Measurements from ENCODE around the gene COA1. TPM values are rescaled to one million over a fixed set of nuclear protein-coding genes. Genes with fewer than 3 reads are reported as not detected.

COA1 gene
- total and polyA plus RNA-seq, 2 experiments from 2014 or later: 53.4 to 59.5 TPM

DNA sequence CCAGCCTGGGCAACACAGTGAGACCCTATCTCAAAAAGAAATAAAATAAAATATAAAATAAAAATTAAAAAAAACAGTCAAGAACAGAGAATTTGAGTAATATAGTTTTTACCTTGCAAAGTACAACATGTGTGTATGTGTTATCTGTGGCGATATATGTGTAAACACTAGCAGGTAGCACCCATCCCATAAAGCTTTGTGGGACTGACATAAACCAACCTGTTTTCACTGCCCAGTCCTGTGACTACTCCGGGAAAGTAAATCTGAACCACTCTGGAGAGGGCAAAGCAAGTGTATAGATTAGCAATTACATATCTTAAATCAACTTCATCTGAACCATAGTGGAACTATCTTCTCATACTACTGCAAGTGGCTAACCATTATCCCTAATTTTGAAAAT, 72.3 kb downstream of the COA1 start:
- no peaks in the 10 kb centered on the region for H3K9me3 ChIP-seq (ENCODE audit: low read depth)
- no peak overlapping the region for H3K4me2 ChIP-seq (ENCODE audit: unreplicated experiment)
- H3K9me2 ChIP-seq (ENCODE audit: insufficient read depth): no peaks in the 10 kb centered on the region
- WGBS, 2 experiments (ENCODE audit: low coverage in 1 of 2, low lambda C conversion rate in 2 of 2, missing lambda C conversion rate in 2 of 2): 94 to 100% methylated on average over 2 of the region's 2 CpGs
- H3K9ac ChIP-seq: no peak overlapping the region
- H2AFZ ChIP-seq: no peak overlapping the region
- no peaks in the 10 kb centered on the region for H4K20me1 ChIP-seq (ENCODE audit: insufficient read depth)
- no peaks in the 10 kb centered on the region for H3K36me3 ChIP-seq (ENCODE audit: low read depth)
- H3K4me1 ChIP-seq (ENCODE audit: insufficient read depth): peaks cover 24% of the 10 kb centered on the region
- H3F3A ChIP-seq (ENCODE audit: insufficient read depth): peaks cover 34% of the 10 kb centered on the region
- no peak overlapping the region for H3K4me3 ChIP-seq
- no peak for TF ChIP-seq EZH2 (IDR thresholded peaks at IDR 0.05; ENCODE audit: insufficient read depth, poor library complexity, severe bottlenecking)
- no peak for TF ChIP-seq EZH2phosphoT487 (IDR thresholded peaks at IDR 0.05; ENCODE audit: insufficient read depth, low read depth)
- no peaks in the 10 kb centered on the region for H3K27me3 ChIP-seq (replicated peaks; ENCODE audit: insufficient read depth)
- peak overlapping the region; percentile 30; the same call in 1 of the 2 replicates for H3K27ac ChIP-seq
- in situ Hi-C loops (cut with MboI): no loop called here
- no peak for DNase-seq
- H3K79me2 ChIP-seq (ENCODE audit: insufficient read depth): peaks cover 77% of the 10 kb centered on the region

DNA sequence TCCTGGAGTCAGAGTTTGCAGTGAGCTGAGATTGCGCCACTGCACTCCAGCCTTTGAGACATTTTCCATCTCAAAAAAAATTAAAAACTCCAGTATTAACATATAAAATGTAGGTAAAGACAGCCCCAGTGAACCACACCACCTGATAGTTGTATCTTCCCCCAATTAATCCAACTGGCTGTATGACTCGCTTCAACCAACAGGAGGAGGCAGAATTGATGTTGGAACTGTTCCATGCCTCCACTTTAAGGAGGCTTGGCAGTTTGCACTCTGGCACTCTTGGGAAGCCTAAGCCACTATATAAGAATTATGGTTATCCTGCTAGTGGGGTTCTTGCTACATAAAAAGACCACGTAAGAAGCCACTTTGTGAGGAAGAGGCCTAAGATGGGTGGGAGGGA, 73.7 kb downstream of the COA1 start:
- H3K9ac ChIP-seq: no peak overlapping the region
- peaks cover 42% of the 10 kb centered on the region for H3F3A ChIP-seq (ENCODE audit: insufficient read depth)
- TF ChIP-seq EZH2phosphoT487 (IDR thresholded peaks at IDR 0.05; ENCODE audit: insufficient read depth, low read depth): no peak
- no peak for TF ChIP-seq EZH2 (IDR thresholded peaks at IDR 0.05; ENCODE audit: insufficient read depth, poor library complexity, severe bottlenecking)
- no peaks in the 10 kb centered on the region for H3K36me3 ChIP-seq (ENCODE audit: low read depth)
- H3K27ac ChIP-seq: no peak overlapping the region
- H2AFZ ChIP-seq: no peak overlapping the region
- 94 to 97% methylated on average over 3 of the region's 3 CpGs for WGBS, 2 experiments (ENCODE audit: low coverage in 1 of 2, low lambda C conversion rate in 2 of 2, missing lambda C conversion rate in 2 of 2)
- in situ Hi-C loops (cut with MboI): no loop called here
- H3K4me2 ChIP-seq (ENCODE audit: unreplicated experiment): no peak overlapping the region
- no peak overlapping the region for H3K4me3 ChIP-seq
- peaks cover 73% of the 10 kb centered on the region for H3K79me2 ChIP-seq (ENCODE audit: insufficient read depth)
- peaks cover 33% of the 10 kb centered on the region for H3K4me1 ChIP-seq (ENCODE audit: insufficient read depth)
- no peak for DNase-seq
- no peaks in the 10 kb centered on the region for H4K20me1 ChIP-seq (ENCODE audit: insufficient read depth)
- H3K9me3 ChIP-seq (ENCODE audit: low read depth): no peaks in the 10 kb centered on the region
- H3K9me2 ChIP-seq (ENCODE audit: insufficient read depth): no peaks in the 10 kb centered on the region
- no peaks in the 10 kb centered on the region for H3K27me3 ChIP-seq (replicated peaks; ENCODE audit: insufficient read depth)

DNA sequence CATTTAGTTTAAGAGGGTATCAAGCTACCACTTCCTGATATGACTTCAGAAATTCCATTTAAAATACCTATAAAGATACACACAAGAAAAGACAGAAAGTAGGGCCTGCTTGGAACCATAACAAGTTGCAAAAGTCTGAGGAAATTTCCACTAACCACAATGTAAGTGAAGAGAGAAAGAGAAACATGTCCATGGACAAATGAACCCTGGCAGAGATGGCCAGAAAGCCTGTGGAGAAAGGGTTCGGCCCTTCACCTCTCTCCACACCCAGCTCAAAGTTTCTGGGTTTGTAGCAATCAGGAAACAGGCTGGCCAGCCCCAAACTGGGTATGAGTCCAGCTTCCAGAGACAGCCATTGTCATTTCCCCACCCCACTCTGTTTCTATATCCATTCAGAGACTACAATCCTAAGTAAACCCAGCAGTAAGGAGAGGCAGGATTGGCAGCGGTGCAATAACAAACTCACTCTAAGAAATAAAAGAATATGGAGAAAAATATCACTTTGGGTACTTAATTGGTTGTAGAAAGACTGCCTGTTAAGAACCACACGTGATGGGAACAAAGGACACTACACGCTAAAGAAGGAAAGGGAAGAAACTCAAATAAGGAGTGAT, 75.3 kb downstream of the COA1 start:
- H3K27ac ChIP-seq: no peak overlapping the region
- no peaks in the 10 kb centered on the region for H3K9me2 ChIP-seq (ENCODE audit: insufficient read depth)
- peaks cover 66% of the 10 kb centered on the region for H3K79me2 ChIP-seq (ENCODE audit: insufficient read depth)
- no peaks in the 10 kb centered on the region for H3K9me3 ChIP-seq (ENCODE audit: low read depth)
- H3K4me3 ChIP-seq: no peak overlapping the region
- no peaks in the 10 kb centered on the region for H3K36me3 ChIP-seq (ENCODE audit: low read depth)
- H3F3A ChIP-seq (ENCODE audit: insufficient read depth): peaks cover 43% of the 10 kb centered on the region
- H2AFZ ChIP-seq: no peak overlapping the region
- no peak for TF ChIP-seq EZH2phosphoT487 (IDR thresholded peaks at IDR 0.05; ENCODE audit: insufficient read depth, low read depth)
- TF ChIP-seq EZH2 (IDR thresholded peaks at IDR 0.05; ENCODE audit: insufficient read depth, poor library complexity, severe bottlenecking): no peak
- H3K9ac ChIP-seq: no peak overlapping the region
- H3K4me2 ChIP-seq (ENCODE audit: unreplicated experiment): no peak overlapping the region
- peaks cover 35% of the 10 kb centered on the region for H3K4me1 ChIP-seq (ENCODE audit: insufficient read depth)
- 96 to 99% methylated on average over 4 of the region's 4 CpGs for WGBS, 2 experiments (ENCODE audit: low coverage in 1 of 2, low lambda C conversion rate in 2 of 2, missing lambda C conversion rate in 2 of 2)
- in situ Hi-C loops (cut with MboI): no loop called here
- no peaks in the 10 kb centered on the region for H3K27me3 ChIP-seq (replicated peaks; ENCODE audit: insufficient read depth)
- no peaks in the 10 kb centered on the region for H4K20me1 ChIP-seq (ENCODE audit: insufficient read depth)
- no peak for DNase-seq

DNA sequence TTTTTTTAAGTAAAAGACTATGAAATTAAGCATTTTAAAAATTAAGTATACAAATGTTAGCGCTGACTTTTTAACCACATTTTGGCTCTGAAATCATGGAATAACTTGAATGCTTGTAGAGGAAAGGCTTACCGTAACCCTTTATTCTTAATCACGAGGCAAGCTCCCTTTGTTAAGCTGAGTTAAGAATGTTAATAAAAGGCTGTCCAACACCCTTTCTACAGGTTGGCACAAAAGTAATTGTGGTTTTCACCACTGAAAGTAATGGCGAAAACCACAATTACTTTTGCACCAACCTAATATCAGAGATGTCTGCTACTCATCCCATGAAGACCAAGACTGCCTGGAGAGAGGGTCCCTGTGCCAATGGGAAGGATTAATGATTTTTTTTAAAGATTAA, 75.9 kb downstream of the COA1 start:
- Histone ChIP-seq H3K27ac (no peak overlapping the region), H3K4me2 (ENCODE audit: unreplicated experiment) (no peak overlapping the region), H3F3A (ENCODE audit: insufficient read depth) (peaks cover 43% of the 10 kb centered on the region), H4K20me1 (ENCODE audit: insufficient read depth) (no peaks in the 10 kb centered on the region), H3K4me1 (ENCODE audit: insufficient read depth) (peaks cover 35% of the 10 kb centered on the region), H3K36me3 (ENCODE audit: low read depth) (no peaks in the 10 kb centered on the region), H3K4me3 (no peak overlapping the region), H3K9ac (no peak overlapping the region), H3K9me2 (ENCODE audit: insufficient read depth) (no peaks in the 10 kb centered on the region), H3K27me3 (replicated peaks; ENCODE audit: insufficient read depth) (no peaks in the 10 kb centered on the region), H2AFZ (no peak overlapping the region), H3K79me2 (ENCODE audit: insufficient read depth) (peaks cover 66% of the 10 kb centered on the region), H3K9me3 (ENCODE audit: low read depth) (no peaks in the 10 kb centered on the region)
- in situ Hi-C loops (cut with MboI): no loop called here
- WGBS, 2 experiments (ENCODE audit: low coverage in 1 of 2, low lambda C conversion rate in 2 of 2, missing lambda C conversion rate in 2 of 2): 95 to 99% methylated on average over 4 of the region's 4 CpGs
- no peak for DNase-seq
- TF ChIP-seq EZH2 (IDR thresholded peaks at IDR 0.05; ENCODE audit: insufficient read depth, poor library complexity, severe bottlenecking) (no peak), EZH2phosphoT487 (IDR thresholded peaks at IDR 0.05; ENCODE audit: insufficient read depth, low read depth) (no peak)

DNA sequence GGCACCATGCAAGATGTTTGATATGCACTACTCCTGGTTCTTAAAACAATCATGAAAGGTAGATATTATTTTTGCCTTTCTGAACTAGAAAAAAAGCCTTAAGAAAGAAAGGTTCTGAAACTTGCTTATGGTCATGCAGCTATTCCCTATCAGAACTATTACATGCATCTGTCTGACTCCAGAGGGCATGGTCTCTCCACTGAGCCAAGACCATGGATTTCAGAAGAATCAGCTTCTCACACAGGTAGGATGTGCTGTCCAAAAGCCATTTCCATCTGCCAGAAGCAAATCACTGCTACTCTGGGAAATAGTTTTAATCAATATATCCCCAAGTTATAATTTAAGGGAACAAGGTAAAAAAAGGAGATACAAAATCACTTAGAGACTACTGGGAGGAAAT, 77.0 kb downstream of the COA1 start:
- no peaks in the 10 kb centered on the region for H3K36me3 ChIP-seq (ENCODE audit: low read depth)
- DNase-seq: no peak
- TF ChIP-seq EZH2 (IDR thresholded peaks at IDR 0.05; ENCODE audit: insufficient read depth, poor library complexity, severe bottlenecking) (no peak), EZH2phosphoT487 (IDR thresholded peaks at IDR 0.05; ENCODE audit: insufficient read depth, low read depth) (no peak)

More for the DNA sequence above, 77.0 kb downstream of the COA1 start:
- Histone ChIP-seq H3K27me3 (replicated peaks; ENCODE audit: insufficient read depth) (no peaks in the 10 kb centered on the region), H2AFZ (no peak overlapping the region), H3K9ac (no peak overlapping the region), H3K9me3 (ENCODE audit: low read depth) (no peaks in the 10 kb centered on the region), H3K4me2 (ENCODE audit: unreplicated experiment) (no peak overlapping the region), H3K79me2 (ENCODE audit: insufficient read depth) (peaks cover 62% of the 10 kb centered on the region), H3K9me2 (ENCODE audit: insufficient read depth) (no peaks in the 10 kb centered on the region), H3K4me1 (ENCODE audit: insufficient read depth) (peaks cover 37% of the 10 kb centered on the region), H3F3A (ENCODE audit: insufficient read depth) (peaks cover 41% of the 10 kb centered on the region), H4K20me1 (ENCODE audit: insufficient read depth) (no peaks in the 10 kb centered on the region), H3K4me3 (no peak overlapping the region), H3K27ac (no peak overlapping the region)
- in situ Hi-C loops (cut with MboI): no loop called here
